ENCODE results near the gene CHST7. TPM values are rescaled to one million over a fixed set of nuclear protein-coding genes. Genes with fewer than 3 reads are reported as not detected.

Gene CHST7
- total and polyA plus RNA-seq, 2 experiments from 2014 or later: 7.6 to 27.2 TPM

- no peak for TF ChIP-seq EZH2phosphoT487 (IDR thresholded peaks at IDR 0.05; ENCODE audit: unreplicated experiment)
- TF ChIP-seq JUNB (IDR thresholded peaks at IDR 0.05; ENCODE audit: unreplicated experiment): no peak
- TF ChIP-seq NANOG (IDR thresholded peaks at IDR 0.05; ENCODE audit: borderline replicate concordance): no peak
- TF ChIP-seq REST (IDR thresholded peaks at IDR 0.05; ENCODE audit: unreplicated experiment): no peak
- TF ChIP-seq CTCF (conservative IDR thresholded peaks at IDR 0.05; ENCODE audit: low read depth in 2 of 2): no peak
These were observed 25.7 kb upstream of the CHST7 start (continued) for GRCh38 chrX:46547857-46548256.

GRCh38 chrX:46549914-46550313 lies 23.7 kb upstream of the CHST7 start:
- H3K27ac ChIP-seq (ENCODE audit: low read depth): peak overlapping the region; percentile 88
- no peaks in the 10 kb centered on the region for H3F3A ChIP-seq (replicated peaks; ENCODE audit: low read depth)
- H3K36me3 ChIP-seq (ENCODE audit: insufficient read depth): peaks cover 16% of the 10 kb centered on the region; the same call in 1 of the 2 replicates
- Mint-ChIP-seq H3K27ac (peak overlapping the region; percentile 74; the same call in 1 of the 2 replicates), H3K4me3 (no peak overlapping the region), H3K36me3 (ENCODE audit: low read depth) (peaks cover 51% of the 10 kb centered on the region), H3K27me3 (ENCODE audit: insufficient read depth, low read depth, poor library complexity) (no peaks in the 10 kb centered on the region), H3K4me1 (peaks cover 17% of the 10 kb centered on the region), H3K9me3 (peaks cover 9% of the 10 kb centered on the region)
- no peaks in the 10 kb centered on the region for H3K27me3 ChIP-seq (ENCODE audit: insufficient read depth)
- DNase-seq (ENCODE audit: low spot score) (peak; percentile 31), ATAC-seq (no peak)
- H4K20me1 ChIP-seq (replicated peaks; ENCODE audit: insufficient read depth): no peaks in the 10 kb centered on the region
- H3K79me2 ChIP-seq (replicated peaks; ENCODE audit: insufficient read depth): peaks cover 39% of the 10 kb centered on the region
- H3K4me3 ChIP-seq: no peak overlapping the region
- H3K4me1 ChIP-seq (ENCODE audit: insufficient read depth): peaks cover 5% of the 10 kb centered on the region; the same call in 1 of the 2 replicates
- no peak overlapping the region for H2AFZ ChIP-seq
- no peaks in the 10 kb centered on the region for H3K9me2 ChIP-seq (ENCODE audit: insufficient read depth)
- H3K4me2 ChIP-seq: no peak overlapping the region
- TF ChIP-seq NANOG (IDR thresholded peaks at IDR 0.05; ENCODE audit: borderline replicate concordance) (no peak), ZNF462 (CRISPR knock-in tag; IDR thresholded peaks at IDR 0.05) (no peak), ZNF331 (CRISPR knock-in tag; IDR thresholded peaks at IDR 0.05; ENCODE audit: low read depth) (no peak), ETS1 (IDR thresholded peaks at IDR 0.05) (no peak), CREB1 (CRISPR knock-in tag; IDR thresholded peaks at IDR 0.05; ENCODE audit: low read depth) (no peak), CTCF (conservative IDR thresholded peaks at IDR 0.05; ENCODE audit: low read depth in 2 of 2) (no peak)
